Right forelimb (tissue), 1 donor: ENCODE data around the gene EFNB1.

Source experiments
- DNase-seq: peaks from one replicate; pipeline ENCODE4 v3.0.0-alpha.2; 2018

Gene EFNB1

GRCh38 chrX:68827848-68828624 is 785 bp upstream of the EFNB1 start:
- DNase-seq = peak; percentile 90

DNA sequence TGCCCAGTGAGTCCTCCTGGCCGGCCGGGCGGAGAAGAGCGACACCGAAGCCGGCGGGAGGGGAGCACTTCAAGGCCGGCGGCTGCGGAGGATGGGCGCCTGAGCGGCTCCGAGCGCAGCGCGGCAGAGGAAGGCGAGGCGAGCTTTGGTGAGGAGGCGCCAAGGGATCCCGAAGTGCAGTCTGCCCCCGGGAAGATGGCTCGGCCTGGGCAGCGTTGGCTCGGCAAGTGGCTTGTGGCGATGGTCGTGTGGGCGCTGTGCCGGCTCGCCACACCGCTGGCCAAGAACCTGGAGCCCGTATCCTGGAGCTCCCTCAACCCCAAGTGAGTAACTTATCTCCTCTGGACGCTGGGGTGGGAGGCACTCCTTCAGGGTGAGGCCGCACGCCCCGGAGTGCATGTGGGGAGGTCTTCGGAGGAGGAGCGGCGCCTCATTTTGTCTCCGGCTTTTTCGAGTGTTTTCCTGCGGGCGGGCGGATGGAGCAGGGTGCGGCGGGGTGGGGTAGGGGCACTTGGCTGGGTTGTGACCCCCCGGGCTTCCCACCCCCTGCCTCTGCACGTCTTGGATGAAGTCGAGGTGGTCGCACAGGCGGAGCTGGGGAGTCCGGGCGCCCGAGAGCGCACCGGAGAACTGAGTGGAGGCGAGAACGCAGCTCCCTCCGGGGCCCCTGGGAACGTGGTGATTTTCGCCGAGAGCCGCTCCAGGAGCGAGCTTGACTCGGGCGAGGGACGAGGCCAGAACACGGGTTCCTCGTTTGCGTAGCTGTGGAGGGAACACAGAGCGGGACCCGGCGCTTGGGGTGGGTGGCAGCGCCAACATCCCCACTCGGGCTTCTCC is 979 bp downstream of the EFNB1 start:
- peak; percentile 51 for DNase-seq

- no peak for DNase-seq
Observed at GRCh38 chrX:68830419-68831404, 1.9 kb downstream of the EFNB1 start.

DNA sequence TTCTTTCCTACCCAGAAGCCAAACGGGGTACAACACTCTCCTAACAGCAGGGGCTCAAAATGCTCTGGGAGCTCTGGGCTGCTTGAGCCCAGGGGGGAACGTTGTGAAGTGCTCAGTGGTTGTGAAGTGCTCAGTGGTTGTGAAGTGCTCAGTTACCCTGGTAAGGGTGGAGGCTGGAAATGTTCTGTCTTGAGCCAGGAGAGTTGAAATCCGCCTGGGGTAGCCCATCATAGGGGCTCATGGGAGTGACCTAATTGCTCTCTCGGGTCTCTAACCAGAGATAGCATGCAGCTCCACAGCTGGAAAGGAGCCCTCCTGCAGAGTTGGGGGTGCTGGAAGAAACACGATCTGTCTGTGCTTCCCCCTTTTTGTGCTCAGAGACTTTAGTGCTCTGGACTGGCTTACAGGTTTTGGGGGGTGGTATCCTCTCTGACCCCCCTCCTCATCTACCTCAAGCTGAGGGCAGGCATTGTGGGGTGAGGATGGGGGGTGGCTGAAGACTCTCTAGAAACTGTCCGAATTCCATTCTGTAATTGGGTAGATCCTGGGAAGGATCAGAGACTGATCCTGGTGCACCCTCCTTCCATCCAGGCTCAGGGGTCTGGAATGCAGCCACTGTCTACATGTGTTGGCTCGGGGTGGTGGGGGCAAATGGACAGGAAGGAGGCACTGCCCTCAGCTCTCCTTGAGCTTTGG is 2.7 kb downstream of the EFNB1 start:
- DNase-seq = no peak

GRCh38 chrX:68832101-68832416 is 3.2 kb downstream of the EFNB1 start:
- DNase-seq = peak; percentile 56

- no peak for DNase-seq
Observed at GRCh38 chrX:68832516-68833447, 4.0 kb downstream of the EFNB1 start.

DNA sequence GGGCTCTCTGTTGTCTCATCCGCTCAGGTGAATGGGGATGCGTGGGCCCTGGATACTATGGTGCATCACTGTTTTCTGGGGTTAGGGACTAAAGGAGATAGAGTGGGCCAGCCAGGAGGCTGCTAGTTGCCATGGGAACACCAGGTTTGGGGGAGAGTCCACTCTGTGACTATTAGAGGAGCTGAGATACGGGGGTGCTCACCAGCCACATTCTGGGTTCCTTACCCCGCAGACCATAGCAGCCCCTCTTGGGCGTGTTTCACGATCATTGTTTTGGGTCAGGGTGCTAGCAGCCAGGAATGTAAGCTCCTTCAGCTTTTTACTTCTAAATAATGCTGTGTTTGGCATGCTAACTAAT is 4.6 kb downstream of the EFNB1 start:
- DNase-seq = no peak

DNA sequence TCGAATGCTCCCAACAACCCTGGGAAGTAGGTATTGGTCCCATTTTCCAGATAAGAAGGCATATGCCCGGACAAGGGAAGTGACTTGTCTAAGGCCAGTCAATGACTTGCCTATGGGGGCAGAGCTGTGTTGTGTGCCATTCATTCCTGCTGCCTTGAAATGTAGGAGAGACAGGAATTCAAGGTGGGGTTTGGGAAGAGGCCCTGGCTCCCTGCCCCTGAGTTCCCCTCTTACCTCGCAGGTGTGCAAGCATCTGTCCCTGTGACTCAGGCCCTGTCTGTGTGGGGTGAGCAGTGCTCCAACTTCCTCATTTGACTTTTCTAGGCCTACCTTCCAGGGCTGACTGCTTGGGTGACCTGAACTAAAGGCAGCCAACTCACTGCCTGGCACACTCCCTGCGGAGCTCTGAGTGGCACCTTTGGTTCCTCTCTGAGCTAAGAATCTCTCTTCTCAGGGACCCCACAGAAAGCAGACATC is 5.1 kb downstream of the EFNB1 start:
- no peak for DNase-seq

GRCh38 chrX:68834371-68835103 is 5.7 kb downstream of the EFNB1 start:
- no peak for DNase-seq

GRCh38 chrX:68835104-68835442 is 6.3 kb downstream of the EFNB1 start:
- DNase-seq = no peak

DNA sequence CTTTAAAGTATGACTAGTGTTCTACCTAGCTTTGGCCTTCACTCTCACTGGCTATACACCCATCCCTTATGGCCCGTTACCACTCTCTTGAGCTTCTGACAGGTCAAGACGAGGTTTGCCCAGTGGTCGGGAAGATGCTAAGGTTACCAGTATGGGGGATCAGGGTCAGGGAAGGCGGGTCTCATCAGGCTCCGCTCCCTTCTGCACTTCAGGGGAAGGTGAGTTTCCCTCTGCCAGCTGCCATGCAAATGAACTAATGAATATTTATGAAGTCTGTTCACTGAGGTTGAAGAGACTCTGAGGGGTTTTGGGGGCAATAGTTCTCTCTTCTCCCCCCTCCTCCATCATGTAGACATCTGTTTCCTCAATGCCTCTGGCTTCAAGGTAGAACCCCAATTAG is 6.6 kb downstream of the EFNB1 start:
- DNase-seq = no peak

DNA sequence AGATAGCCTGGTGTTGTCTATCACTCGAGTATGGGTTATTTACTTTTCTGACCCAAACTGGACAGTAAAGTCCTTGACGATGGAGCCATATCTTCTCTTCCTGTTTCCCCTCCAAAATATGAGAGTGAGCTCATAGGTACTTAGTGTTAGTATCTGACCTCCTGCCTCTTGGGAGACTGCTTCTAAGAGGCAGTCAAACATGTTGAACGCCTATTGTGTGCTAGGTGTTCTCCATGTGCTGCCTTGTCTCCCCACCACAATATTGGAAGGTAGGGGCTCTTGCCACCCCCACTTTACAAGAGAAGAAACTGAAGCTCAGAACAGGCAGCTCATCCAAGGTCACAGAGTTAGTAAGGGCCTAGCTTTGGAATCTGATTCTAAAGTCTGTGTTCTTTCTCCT is 8.3 kb downstream of the EFNB1 start:
- DNase-seq = no peak

GRCh38 chrX:68838571-68838910 is 9.7 kb downstream of the EFNB1 start:
- DNase-seq = no peak

- DNase-seq = no peak
Observed at GRCh38 chrX:68839771-68840170, 10.9 kb downstream of the EFNB1 start.

GRCh38 chrX:68840256-68840655 is 11.4 kb downstream of the EFNB1 start:
- DNase-seq = no peak

- DNase-seq = no peak
Observed at GRCh38 chrX:68841251-68842049, 12.6 kb downstream of the EFNB1 start.

GRCh38 chrX:68842351-68842750 is 13.5 kb downstream of the EFNB1 start:
- no peak for DNase-seq

GRCh38 chrX:68842781-68843581 is 14.2 kb downstream of the EFNB1 start:
- no peak for DNase-seq

DNA sequence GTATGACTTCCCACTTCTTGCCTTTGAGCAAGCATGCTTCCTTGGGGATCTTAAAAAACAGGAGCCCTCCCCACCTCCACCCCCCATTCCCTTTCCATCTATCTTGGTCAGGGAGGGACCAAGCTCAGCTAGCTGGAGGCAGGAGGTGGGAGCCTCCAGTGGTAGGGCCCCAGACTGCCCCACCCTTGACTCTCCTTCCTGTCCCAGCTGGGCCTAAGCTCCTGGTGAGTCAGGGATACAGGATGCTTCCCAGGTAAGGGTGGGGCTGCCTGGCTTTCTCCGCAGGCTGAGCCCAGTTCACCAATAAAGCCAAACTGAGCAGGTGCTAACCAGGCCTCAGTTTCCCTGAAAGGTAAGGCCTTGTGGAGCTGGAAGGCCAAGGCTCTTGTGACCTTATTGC is 15.2 kb downstream of the EFNB1 start:
- DNase-seq = no peak
